Loucy (cell line): ENCODE results near the gene HSPA4L.

Experiments
- CTCF ChIP-seq: fragments of 200-600 bp; sonication (generic); conservative IDR thresholded peaks from 2 replicates; pipeline ENCODE4 v1.5.1; 2014; ENCODE audit warnings: mild to moderate bottlenecking, antibody characterized with exemption, low read length
- EZH2phosphoT487 ChIP-seq: fragments of 200-600 bp; IDR thresholded peaks from 2 replicates; pipeline ENCODE4 v1.6.1; 2018; ENCODE audit warnings: antibody characterized with exemption, mild to moderate bottlenecking, moderate library complexity, borderline replicate concordance

- TF ChIP-seq CTCF (no peak), EZH2phosphoT487 (no peak)
Measured at GRCh38 chr4:127852661-127853060, 70.5 kb downstream of the HSPA4L start.
